Limb (tissue), 2 donors: ENCODE results near the gene IZUMO1.
"Not testable (repeated sequence)": the region's sequence is repeated elsewhere in the genome, so short reads cannot be mapped to it uniquely, and the experiment has no call there.

Experiments used
- DNase-seq, 2 donors: peaks; one replicate each; pipeline ENCODE4 v3.0.0-alpha.2; 2016; ENCODE audit errors: extremely low spot score in 2 of 2

IZUMO1 gene

DNA sequence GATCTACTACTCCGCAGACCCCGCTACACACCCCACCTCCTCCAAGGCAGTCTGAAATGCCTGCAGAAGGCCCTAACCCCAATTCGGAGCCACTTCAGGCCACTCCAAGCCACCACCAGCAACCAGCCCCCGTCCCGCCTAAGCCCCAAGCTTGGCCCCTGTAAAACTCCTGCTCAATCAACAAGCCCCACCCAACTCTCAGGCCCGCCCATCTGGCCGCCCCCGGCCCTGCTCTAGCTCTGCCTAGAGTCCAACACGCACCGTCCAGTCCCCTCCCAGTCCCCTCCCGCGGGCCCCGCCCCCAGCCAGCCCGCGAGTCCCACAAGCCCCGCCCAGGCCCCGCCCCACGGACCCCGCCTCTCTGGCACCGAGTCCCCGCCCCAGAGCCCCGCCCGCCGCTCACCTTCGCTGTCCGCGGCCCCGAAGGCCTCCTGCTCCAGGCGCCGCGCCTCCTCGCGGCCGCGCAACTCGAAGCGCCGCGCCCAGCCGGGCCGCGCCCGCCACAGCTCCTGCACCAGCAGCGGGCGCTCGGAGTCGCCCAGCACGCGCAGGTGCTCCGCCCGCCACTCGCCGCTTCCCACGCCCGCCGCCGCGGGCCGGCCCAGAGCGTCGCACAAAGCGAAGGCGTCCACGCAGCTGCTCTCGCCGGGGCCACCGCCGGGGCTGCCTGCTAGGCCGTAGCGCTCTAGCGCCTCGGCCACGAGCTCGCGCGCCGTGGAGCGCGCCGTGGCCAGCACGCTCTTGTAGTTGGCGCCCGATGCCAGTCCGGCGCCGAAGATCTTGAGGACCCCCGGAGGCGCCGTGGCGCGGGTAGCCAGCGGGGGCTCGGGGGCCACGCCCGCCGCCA is 7.9 kb downstream of the IZUMO1 start:
- DNase-seq: peak; percentile 91 to 98

GRCh38 chr19:48737360-48737998 is 9.2 kb downstream of the IZUMO1 start:
- DNase-seq: no peak

DNA sequence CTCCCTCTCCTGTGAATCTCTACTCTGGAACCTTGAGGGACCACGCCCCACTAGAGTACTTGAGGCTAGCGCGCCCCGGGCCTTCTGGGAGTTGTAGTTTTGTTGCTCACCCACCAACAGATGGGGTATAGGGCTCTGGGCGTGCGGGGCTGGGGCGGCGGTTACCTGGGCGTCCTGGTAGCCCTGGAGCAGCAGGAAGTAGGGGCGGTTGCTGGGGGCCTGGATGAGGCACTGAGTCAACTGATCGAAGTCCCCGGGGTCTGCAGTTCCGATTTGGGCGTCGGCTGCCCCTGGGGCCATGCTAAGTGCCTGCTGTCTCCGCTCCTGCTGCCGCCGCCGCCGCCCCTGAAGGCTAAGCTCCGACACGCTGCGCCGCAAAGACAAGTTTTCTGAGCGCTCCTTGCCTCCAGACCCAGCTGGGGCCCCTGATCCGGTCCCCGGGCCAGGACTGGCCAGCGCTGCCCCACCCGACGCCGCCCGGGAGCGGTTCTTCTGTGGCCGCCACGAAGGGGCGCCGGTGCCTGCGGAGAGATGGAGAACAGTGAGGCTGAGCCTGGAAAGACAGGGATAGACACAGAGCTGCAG is 11.6 kb downstream of the IZUMO1 start:
- peak in 1 of 2 donors; percentile 60 for DNase-seq

GRCh38 chr19:48734625-48735024 is 12.1 kb downstream of the IZUMO1 start:
- no peak for DNase-seq

DNA sequence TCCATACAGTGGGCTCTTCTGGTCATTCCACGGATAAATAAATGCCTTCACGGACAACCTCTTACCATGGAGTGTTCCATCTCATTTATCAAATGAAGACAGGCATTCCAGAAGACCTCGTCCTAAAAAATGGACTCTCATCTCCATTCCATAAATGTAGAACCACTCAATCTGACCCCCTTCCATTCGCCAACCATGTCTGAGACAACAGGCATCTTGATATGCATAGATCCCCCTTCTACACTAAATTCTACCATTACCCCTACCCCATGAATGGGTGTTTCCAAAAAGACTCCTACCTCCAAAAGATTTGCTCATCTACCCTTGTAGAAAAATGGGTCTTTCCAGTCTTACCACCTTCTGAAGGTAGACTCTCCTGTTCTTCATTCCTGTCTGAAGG is 15.3 kb downstream of the IZUMO1 start:
- no peak for DNase-seq

- no peak for DNase-seq
Observed at GRCh38 chr19:48728911-48729664, 17.6 kb downstream of the IZUMO1 start.

DNA sequence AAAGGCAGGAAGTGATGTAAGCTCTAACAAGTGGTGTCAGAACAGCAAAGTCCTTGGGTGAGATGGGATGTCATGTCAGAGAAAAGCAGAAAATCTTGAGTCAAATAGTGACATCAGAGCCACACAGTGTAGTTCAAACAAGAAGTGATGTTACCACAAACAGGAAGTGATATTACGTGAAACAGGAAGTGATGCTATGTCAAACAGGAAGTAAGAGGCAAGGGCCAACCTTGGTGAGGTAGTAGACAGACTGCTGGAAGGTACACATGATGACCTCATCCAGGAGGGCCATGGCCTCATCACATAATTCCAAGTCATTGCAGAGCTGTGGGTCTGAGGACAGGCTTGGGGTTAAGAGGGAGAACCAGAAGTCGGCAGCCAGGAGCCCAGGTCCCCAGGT is 20.2 kb downstream of the IZUMO1 start:
- no peak for DNase-seq

GRCh38 chr19:48724796-48725753 is 21.6 kb downstream of the IZUMO1 start:
- DNase-seq: peak; percentile 82 to 86

- no peak for DNase-seq
Observed at GRCh38 chr19:48722196-48722708, 24.5 kb downstream of the IZUMO1 start.

DNA sequence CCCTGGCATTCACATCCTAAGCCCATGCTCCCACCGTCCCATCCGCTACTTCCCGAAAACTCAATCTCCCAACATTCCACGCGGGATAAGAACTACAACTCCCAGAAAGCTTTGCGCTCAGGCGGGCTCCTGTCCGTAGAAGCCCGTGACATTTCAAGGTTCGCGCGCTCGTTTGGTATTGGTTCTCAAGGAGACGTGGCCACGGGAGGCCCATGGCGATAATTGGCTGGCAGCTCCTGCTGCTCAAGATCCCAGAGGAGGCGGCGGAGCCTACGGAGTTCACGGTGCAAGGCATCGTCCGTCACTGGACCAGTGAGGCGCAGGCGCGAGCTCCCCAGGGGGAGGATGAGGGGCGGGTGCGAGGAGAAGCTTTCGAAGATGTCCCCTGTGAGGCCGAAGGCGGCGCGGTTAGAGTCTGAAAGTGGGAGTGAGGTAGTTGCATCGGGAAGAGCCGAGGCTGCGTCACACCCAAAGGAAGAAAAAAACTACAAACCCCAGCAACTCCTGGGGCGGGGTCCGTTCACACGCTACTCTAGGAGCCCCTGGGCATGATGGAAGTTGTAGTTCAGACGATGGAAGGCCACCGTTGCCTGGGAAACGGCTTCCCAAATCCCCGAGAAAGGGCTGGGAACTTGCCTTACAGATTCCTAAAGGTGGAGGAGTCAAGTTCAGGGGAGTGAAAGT is 26.0 kb downstream of the IZUMO1 start:
- peak; percentile 98 to 100 for DNase-seq

DNA sequence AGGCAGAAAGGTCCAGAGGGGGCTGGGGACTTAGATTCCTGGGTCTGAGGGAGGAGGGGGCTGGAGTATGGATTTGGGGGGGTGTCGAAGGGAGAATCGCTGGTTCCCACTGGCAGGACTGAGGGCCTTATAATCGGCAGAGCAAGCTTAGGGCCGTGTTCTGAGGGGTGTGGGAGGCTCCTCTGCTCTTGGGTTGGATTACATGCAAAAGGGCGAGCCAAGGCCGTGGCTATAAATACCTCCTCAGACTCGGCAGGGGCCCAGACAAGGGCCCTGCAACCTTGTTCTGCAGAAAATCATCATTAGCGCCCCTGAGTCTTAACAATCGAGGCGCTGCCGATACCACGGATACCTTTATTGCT is 26.5 kb downstream of the IZUMO1 start:
- no peak for DNase-seq

- peak in 1 of 2 donors; percentile 79 for DNase-seq
Observed at GRCh38 chr19:48719263-48720171, 27.2 kb downstream of the IZUMO1 start, which contains the start of gene MAMSTR. MAMSTR (minus strand) TSS chr19:48719725; CDS start chr19:48719031, 694 bp downstream.

DNA sequence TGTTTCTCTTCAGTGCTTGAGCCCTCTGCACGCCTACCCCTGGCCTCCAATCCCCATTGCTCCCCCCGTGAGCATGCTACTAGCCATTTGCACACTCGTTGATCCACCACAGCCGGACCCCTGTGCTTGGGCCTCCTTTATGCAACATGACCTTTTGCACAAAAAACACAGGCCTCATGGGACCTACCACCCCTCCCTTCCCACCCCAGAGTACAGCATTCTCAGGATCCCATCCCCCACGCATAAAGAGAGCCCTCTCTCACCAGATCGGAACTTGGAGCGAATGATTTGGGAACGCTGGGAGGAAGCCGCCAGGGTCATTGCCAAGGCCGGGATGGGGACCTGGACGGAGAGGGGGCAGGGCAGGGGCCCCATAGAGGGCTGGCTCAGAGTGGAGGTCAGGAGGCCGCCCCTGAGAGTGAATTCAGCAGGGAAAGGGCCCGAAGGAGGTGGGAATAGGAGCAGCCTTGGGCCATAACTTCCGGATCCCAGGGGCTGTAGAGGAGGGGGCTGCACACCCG is 27.9 kb downstream of the IZUMO1 start:
- peak in 1 of 2 donors; percentile 45 for DNase-seq

DNA sequence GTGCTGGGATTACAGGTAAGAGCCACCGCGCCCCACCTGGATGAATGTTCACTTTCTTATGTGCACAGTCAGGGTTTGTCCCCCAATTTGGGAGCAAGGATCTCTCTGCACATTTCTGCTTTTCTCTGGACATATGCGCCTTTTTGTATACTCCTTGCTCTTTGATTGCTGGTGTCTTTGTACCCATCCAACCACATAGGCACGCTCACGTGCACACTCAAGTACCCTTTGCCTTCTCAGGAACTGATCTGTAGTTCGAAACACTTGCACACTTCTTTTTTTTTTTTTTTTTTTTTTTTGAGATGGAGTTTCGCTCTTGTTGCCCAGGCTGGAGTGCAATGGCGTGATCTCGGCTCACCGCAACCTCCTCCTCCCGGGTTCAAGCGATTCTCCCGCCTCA is 28.6 kb downstream of the IZUMO1 start:
- DNase-seq: not testable (repeated sequence)

DNA sequence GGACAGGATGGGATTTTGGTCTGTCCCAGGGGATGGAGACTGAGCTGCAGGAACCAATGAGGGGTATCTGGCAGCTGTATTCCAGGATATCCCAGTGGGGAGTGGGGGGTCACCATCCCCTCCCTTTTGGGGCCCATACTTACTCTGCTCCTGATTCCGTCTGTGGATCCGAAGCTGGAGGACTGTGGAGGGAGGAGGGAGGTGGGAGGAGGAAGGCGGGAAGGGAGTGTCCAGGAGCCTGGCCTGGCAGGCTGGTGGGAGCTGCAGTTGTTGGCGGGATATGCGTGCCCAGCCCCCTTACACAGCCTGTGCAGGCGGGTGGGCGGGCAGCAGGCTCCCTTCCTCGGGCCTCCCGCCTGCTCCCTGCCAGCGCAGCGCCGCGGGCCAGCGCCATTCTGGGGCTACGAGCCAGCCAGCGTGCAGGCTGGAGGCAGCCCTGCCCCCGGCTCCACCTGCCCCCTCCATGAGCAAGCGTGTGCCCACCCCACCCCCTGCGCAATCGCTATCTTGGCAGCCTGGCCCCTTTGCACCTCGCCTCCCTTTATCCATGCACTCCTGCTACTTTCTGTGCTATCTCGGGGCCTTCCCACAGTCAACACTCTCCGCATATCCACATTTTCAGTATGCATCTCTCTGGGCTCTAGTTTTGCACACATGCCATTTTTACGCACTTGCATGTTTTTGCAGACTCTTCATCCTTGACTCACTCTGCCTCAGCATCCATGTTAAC is 30.0 kb downstream of the IZUMO1 start:
- DNase-seq: peak; percentile 88 to 91

GRCh38 chr19:48715681-48716171 is 31.0 kb downstream of the IZUMO1 start:
- DNase-seq: peak in 1 of 2 donors; percentile 49
